GM21360 (cell line): ENCODE measurements around the gene PHLDA2.

ENCODE experiments used
- ATAC-seq: cut with Tn5 transposase; IDR thresholded peaks from one replicate; pipeline ENCODE4 v1.9.1; 2021; ENCODE audit warnings: mild to moderate bottlenecking, moderate library complexity; ENCODE audit not compliant: unreplicated experiment

Gene PHLDA2

DNA sequence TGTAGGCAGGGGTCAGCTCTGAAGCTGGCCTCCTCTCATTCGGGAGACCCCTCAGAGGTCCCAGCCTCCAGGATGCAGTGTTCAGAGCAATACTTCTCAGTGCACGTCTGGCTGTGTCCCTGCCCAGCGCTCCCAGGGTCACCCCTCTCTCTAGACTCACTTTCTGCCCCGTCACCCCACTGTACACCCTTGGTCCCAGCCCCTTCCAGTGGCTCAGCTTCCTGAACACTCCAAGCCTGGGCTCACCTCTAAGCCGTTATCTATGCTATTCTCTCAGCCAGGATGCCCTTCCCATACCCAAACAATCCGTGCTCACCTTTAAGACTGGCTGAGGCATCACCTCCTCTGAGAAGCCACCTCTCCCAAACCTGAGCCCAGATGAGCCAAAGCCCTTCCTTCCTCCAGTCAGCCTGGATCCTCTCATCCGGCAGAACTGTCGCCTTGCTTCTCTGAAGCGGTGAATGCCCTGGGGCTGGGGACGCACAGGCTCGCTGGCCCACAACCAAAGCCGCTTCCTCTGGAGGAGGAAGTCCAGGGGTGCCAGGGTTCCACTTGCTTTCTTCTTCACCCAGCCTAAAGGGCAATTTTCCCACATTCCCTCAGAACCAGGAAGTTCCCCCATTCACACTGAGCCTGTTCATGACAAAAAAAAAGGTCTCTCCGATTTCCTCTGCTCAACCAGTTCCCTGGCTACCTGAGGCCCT, 30.0 kb downstream of the PHLDA2 start:
- no peak for ATAC-seq

- ATAC-seq, result no peak
These were observed 30.7 kb downstream of the PHLDA2 start for GRCh38 chr11:2898366-2899079.

- no peak for ATAC-seq
These were observed 32.2 kb downstream of the PHLDA2 start for GRCh38 chr11:2897048-2897447.

DNA sequence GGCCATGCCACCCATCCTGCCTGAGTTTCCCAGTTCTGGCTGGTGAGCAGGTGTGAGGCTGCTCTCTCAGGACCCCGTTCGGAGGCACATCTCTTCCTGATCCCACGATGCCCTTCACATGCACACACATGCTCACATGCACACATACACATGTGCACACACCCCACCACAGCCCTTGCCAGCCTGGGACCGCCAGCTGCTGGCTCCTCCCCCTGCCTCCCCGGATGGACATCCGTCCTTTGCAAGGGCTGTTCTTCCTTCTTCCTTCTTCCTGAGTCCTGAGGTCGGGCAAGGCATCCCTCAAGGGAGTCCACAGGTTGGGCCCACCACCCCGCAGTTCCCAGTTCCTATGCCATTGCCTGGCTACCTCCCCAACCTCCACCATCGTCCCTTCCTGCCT, 33.2 kb downstream of the PHLDA2 start:
- no peak for ATAC-seq

DNA sequence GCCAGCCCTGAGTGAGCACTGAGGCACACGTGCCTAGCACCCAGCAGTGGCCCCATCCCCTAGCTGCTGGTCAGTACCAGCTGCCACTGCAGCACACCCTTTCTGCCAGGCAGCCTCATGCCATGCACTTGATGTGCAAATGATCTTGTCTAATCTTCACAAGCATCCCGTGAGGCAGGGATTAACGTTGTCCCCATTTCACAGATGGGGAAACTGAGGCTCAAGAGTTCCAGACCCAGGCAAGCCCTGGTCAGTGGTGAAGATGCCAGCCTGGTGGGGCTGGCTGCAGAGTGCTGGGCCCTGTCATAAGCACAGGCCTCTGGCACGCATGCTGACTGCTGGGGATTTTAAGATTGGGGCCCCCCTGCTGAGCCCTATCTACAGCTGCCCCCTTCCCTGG, 35.3 kb downstream of the PHLDA2 start:
- no peak for ATAC-seq

DNA sequence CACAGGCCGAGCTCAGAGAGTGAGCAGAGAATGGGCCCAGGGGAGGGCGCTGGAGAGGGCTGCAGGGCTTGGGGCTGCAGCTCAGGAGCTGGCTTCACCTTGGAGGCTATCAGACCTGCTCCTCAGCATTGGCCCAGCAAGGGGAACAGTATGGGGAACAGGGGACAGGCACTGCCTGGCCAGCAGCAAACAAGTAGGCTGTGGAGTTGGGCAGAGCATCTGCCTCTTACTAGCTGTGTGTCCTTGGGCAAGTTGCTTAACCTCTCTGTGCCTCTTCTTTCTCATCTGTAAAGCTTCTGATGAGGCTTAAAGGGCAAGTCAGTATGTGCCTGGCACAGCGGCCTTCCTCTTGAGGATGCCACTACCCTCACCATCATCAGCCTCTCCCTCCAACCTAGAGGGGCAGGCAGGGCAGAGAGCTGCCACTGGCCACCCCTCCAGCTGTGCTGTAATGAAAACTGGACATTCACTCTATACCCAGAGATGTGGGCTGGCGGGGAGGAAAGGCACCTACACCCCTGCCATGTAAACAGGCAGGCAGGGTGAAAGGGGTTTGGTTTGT, 36.2 kb downstream of the PHLDA2 start:
- ATAC-seq, result no peak

DNA sequence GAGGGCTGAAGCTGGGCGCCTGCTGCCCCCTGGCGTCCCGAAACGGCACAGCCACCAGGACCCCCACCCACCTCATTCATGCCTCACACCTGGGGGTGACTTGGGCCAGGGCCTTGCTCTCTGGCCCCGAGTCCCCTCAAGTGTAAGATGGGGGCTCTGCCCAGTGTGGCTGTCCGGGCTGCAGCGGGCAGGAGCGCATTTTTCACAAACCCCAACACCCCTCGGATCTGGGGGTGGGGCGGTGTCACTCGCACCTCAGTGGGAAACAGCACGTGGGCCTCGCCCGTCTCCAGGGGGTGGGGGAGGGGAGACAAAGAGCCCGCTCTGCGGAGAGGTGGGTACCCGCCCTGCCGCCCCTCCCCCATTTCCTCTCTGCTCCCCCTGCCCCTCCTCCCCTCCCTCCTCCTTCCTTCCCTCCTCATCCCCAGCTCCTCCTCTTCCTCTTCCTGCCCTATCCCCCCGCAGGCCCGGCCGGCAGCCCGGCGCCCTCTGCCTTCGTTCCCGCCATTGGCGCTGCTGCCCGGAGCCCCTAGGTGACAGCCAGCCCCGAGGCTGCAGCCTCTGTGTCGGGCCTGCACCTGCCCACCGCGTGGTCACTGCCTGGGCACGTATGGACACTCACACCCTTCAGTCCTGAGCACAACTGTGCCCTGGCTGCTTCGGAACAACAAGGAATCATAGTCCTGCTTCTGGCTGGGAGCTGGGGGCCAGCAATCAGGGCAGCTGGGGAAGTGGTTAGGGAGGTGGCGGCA, 36.8 kb downstream of the PHLDA2 start:
- no peak for ATAC-seq

DNA sequence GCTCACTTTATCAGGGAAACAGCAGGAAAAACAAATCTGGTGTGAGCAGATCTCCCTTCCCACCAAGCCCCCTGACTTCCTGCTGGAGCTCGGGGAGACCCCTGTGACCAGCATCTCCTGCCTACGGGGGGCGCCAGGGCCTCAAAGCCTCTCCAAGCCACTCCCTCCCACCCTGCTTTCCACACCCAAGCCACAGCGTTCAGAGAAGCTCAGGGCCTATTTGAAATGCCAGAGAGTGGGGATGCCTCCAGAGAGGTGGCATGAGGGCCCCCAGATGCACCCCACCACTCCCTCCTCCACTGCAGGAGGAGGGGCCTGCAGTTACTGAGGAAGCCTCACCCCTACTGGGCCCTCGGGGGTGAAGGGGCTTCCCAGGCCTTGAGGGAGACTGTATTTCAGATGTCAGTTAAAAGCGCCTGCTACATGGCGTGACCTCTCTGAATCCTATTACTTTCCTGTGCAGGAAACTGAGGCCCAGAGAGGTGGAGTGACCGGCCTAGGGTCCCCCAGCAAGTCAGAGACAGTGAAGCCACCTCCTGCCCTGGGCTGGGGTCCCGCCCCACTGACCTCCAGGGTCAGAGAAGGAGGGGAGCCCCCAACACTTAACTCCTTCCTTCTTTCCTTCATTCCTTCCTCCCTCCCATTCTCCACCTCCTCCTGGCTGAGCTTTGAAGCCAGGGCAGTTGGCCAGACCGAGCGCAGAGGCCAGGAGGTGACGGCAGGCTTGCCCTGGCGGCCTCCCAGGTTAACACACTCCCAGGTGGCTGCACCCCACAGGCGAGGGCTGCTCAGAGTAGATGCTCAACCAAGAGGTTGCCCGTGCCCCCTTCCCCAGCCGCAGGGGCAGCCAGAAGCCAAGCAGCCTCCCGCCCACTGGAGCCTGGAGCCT, 37.6 kb downstream of the PHLDA2 start:
- ATAC-seq, result no peak

- ATAC-seq, result no peak
These were observed 38.5 kb downstream of the PHLDA2 start for GRCh38 chr11:2890466-2891294.

DNA sequence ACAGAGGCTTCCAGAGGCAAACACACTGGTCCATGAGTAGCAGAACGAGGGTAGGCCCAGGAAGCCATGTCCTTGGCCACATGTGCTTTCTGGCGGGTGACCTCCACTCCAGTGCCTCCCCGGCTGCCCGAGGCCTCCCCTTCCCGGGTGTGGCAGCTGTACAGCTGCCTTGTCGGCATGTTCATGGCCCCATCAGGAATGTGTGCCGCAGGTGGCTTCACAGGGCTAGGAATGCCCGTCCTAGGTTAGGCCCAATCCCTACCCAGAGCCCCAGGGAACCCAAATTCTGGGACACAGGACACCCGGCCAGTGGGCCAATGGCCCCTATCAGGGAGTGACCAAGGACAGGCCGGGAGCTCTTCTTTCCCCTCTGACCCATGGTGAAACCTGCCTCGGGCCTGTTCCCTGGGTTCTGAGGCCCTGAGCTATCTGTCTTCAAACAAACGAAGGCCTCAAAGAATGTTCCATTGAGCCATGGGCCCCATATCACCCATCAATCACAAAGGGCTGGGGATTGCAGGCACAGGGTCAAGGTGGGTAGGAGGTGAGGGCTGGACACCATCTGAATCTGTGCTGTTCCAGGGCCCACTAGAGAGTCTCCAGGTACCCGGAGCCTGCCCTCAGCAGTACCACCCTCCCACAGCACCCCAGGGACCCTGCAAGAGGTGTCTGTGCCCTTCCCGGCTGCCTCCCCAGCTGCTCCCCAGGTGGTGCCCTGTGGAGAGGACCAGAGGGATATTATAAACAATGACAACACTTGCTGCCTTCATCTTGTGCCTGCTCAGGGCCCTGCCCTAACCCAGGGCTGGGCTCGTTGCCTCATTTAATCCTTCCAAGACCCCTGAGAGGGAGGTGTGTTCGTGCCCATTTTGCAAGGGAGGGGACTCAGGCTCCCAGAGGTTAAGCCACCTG, 39.6 kb downstream of the PHLDA2 start:
- ATAC-seq, result no peak

DNA sequence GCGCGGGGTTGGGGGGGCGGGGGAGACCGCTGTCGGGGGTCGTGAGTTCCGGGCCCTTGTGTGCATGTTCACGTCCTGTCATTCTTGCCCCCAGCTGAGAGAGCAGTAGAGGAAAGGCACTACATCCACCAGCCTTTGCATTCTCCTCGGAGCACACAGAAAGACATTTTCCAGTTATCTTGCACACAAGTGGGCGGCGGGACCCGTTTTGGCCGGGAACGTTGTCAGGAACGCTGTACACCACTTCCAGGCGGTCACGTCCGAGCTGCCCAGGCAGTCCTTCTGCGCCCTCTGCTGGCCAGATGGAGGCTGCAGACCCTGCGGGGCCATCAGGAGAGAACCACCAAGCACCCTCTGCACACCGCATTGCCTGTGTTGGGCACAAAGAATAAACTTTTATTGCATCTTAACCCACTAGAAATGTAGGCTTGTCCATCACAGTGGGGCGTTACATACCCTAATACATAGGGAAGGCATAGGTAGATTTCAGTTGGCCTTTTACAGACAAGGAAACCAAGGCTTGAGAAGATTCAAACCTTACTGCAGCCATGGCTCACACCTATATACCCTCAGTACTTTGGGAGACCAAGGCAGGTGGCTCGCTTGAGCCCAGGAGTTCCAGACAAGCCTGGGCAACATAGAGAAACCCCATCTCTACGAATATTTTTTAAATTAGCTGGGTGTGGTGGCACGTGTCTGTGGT, 40.8 kb downstream of the PHLDA2 start:
- peak; percentile 35 for ATAC-seq

DNA sequence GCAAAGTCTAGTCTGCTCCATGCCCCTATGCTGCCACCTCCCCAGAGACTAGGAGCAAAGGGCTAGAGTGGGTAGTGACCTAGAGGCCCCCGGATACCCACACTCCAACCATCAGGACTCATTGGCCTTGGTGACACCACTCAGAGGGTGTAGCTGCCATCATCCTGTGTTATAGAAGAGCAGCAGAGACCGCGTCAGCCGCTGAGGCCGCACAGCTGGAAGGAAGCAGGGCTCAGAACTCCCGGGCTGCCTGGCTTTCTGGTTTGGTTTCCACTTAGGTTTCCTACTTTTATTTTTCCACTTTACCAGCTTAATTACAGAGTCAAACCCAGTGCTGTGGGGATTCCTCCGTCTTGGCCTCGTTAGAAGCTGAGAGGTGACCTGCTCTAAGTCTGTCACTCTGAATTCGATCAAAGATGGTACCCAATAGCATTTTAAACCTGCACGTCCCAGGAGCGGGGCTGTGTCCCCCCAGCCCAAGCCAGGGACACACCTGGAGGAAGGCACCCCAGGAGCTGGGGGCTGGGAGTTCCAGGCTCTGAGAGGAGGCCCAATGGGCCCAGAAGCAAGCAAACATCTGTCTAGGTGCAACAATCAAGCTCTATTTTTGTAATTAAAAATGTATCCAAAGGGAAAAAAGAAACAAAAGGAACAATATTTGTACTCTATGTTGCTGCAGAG, 41.6 kb downstream of the PHLDA2 start:
- ATAC-seq, result no peak

DNA sequence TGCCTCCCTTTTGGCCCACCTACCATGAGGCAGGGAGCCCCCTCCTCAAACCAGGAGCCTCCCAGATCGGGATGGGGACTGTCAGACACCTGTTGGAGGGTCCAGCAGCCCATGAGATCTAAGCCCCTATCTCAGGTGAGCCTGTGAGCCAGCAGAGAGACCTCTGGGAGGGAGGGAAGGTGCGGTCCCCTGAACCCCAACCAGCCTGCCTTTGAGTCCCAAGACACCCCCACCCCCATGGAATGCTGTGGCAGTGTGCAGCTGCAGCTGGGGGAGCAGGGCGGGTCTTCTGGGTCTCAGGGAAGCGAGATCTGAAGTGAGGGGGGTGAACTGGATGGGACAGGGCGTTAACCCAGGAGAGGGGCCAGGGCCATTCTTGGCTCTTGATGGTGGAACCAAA, 42.3 kb downstream of the PHLDA2 start:
- ATAC-seq, result no peak

DNA sequence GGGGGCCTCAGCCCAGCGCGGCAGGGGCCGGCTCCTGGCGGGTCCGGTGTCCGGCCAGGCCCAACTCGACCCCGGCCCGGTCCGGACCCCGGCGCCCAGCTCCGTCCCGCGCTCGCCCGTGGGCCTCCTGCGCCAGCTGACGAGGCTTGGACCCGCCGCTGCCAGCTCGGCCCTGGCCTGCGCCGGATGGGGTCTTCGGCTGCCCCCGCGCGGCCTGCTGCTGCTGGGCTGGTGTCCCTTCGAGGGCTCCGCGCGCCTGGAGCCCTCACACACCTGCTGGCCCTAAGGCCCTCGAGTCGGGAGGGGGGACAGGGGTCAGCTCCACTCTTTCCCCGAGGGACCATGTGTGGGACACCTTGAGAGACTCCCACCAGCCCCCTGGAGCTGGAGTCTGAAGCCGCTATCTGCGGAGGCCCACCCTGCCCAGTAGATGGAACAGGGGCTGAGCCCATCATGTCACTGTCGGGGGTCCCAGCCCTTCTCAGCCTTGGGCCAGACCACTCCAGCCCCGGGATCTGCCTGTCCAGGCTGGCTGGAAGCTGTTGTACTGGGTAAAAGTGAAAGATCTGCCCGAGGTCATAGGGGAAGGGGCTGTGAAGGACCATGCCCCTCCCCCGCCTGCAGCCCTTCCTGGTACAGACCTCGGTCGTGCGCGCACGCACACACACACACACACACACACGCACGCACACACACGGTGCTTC, 42.9 kb downstream of the PHLDA2 start:
- no peak for ATAC-seq

DNA sequence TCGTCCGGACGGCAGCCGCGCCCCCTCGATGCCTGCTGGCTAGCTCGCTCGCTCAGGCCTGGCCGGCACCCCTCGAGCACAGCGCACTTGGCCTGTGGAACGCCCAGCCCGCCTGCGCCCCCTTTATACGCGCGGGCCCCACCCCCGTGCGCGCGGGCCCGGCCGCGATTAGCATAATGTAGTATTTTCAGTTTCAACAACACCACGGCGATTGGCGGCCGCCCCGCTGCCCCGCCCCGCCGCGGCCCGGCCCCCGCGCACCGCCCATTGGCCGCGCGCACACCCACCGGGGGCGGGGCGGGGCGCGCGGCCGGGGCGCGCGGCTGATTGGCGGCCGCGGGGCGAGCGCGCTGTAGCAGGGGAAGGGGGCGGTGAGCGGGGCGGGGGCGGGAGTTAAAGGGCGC, 43.5 kb downstream of the PHLDA2 start, which contains the start of gene CDKN1C:
Gene CDKN1C, minus strand, starts transcription at position 98 of the 404 bp plus-strand sequence. CDS start 319 bp downstream, outside the sequence.
- ATAC-seq, result peak; percentile 66

DNA sequence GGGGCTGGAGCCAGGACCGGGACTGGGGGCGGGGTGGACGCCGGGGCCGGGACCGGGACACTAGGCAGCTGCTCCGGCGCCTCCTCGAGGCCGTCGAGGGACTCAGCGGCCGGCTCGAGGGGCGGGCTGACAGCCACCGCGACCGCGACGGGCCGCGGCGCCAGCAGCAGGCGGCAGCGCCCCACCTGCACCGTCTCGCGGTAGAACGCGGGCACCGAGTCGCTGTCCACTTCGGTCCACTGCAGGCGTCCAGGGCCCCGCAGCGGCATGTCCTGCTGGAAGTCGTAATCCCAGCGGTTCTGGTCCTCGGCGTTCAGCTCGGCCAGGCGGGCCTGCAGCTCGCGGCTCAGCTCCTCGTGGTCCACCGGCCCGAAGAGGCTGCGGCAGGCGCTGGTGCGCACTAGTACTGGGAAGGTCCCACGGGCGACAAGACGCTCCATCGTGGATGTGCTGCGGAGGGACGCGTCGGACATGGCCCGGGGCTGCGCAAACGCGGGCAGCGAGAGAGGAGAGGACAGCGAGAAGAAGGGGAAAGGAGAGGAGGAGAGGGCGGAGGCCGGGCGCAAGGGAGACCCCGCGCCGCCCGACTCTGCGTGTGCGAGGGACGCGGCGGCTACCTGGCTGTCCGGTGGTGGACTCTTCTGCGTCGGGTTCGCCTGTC, 44.1 kb downstream of the PHLDA2 start:
- ATAC-seq, result no peak
